Epidermal melanocyte (primary cell): ENCODE data around the gene SFI1.
"Not testable (repeated sequence)": the region's sequence is repeated elsewhere in the genome, so short reads cannot be mapped to it uniquely, and the experiment has no call there.

Experiments
- DNase-seq: peaks from one replicate; pipeline ENCODE4 v3.0.0; 2011; ENCODE audit warnings: low spot score; ENCODE audit not compliant: insufficient read length

Gene SFI1

GRCh38 chr22:31492151-31492550 lies 4.2 kb upstream of the SFI1 start:
- no peak for DNase-seq

GRCh38 chr22:31493355-31493754 lies 3.0 kb upstream of the SFI1 start:
- not testable (repeated sequence) for DNase-seq

- DNase-seq: no peak
Measured at GRCh38 chr22:31495343-31495742, 993 bp upstream of the SFI1 start.

DNA sequence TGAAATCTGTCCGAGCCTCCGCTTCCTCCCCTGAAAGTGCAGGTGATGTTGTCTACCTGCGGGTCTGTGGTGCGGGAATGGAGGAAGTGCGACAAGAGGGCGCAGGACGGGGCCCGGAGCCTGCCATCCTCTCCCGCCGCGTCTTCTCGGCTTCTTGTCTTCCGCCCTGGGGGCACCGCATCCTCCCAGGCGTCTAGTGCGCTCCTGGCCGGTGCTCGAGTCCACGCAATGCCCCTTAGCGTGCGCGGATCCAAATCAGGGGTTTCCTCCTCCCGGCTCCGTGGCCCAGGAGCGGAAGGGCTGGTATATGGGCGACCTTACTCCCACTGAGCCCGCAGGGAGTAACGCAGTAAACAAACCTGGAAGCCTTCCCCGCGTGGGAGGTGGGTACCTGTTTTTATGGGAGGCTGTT lies 405 bp downstream of the SFI1 start:
- no peak for DNase-seq

DNA sequence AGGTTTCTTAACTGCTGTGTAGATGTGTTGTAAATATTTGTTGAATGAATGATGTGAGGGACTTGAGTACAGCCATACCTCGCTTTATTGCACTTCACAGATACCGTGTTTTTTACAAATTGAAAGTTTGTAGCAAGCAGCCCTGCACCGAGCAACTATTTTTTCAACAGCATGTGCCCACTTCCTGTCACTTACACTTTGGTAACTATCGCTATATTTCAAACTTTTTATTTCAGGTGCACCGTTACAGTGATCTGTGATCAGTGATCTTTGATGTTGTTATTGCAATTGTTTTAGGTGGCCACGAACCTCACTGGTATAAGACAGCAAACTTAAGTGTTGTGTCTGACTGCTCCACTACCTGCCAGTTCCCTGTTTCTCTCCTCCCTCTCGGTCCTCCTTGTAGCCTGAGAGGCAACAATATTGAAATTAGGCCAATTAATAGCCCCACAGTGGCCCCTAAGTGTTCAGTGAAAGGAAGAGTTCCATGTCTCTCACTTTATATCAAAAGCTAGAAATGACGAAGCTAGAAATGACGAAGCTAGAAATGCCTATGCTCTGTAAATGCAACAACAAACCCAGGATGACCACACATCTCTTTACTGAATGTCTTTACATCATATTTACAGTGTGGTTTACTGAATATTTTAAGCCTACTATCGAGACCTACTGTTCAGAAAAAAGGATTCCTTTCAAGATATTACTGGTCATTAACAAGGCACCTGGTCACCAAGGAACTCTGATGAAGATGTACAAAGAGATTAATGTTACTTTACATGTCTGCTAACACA lies 1.0 kb downstream of the SFI1 start:
- no peak for DNase-seq

- no peak for DNase-seq
Measured at GRCh38 chr22:31501738-31502137, 5.4 kb downstream of the SFI1 start.

DNA sequence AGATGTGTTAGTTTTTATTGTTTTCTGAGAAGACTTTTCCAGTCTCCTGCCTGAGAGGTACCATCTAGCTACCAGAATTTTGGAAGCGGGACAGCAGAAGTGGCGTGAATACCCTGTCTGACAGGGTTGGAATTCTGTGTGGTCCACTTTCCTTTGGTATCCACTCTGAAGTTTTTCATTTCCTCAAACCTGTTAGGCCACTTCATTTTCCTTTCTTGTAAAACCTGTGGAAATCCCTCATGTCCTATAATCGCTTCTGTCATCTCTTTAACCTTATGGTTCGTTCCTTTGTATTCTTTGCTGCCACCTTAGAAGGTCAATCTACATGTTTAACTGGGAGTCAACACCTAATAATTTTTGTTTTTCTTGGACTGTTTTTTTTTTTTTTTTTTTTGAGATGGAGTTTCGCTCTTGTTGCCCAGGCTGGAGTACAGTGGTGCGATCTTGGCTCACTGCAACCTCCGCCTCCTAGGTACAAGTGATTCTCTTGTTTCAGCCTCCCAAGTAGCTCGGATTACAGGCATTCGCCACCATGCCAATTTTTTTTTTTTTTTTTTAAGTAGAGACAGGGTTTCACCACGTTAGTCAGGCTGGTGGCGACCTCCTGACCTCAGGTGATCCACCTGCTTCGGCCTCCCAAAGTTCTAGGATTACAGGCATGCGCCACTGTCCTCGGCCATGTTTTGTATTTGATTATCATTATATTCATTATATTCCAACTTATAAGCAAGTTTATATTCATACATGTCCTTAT lies 7.1 kb downstream of the SFI1 start:
- DNase-seq: no peak

DNA sequence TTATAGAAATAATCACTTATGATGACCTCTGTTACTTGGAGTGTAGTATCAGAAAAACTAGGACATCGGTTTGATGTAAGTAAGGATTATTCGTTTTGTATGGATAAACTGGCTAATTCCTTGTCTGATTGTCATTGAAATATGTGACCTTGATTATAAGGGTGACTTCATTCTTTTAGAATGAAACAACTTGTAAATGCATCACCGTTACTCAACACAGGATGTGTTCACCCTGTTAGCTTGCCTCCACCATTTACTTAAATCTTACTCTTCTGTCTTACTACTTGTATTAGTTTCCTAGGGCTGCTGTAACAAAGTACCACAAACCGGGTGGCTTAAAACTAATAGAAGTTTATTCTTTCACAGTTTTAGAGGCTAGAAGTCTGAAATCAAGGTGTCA lies 7.9 kb downstream of the SFI1 start:
- DNase-seq: no peak

DNA sequence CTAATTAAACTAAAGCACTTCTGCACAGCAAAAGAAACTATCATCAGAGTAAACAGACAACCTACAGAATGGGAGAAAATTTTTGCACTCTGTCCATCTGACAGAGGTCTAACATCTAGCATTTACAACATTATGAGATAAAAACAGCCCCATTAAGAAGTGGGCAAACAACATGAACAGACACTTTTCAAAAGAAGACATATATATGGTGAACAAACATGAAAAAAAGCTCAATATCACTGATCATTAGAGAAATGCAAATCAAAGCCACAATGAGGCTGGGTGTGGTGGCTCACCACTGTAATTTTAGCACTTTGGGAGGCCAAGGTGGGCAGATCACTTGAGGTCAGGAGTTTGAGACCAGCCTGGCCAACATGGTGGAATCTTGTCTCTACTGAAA lies 11.2 kb downstream of the SFI1 start:
- DNase-seq: not testable (repeated sequence)

DNA sequence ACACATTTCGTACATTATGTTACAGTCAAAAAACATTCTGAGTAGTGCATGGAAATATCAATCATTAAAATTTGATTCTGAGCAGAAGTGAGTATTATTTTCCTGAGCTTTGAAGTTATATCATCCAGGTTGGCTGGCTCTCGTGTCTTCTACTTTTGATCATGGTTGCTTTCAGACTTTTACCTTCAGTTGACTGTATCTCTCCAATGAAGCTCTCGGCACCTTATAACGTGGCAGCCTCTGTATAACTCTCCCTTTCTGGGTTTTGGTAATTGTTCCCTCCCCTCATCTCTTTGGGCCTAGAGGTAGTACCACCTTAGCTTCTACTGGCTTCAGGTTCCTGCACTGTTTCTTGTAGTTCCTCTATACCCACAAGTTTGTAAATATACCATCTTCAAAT lies 12.2 kb downstream of the SFI1 start:
- DNase-seq: no peak

GRCh38 chr22:31509061-31509762 lies 12.9 kb downstream of the SFI1 start:
- no peak for DNase-seq

GRCh38 chr22:31520051-31520450 lies 23.7 kb downstream of the SFI1 start:
- DNase-seq: no peak

- DNase-seq: not testable (repeated sequence)
Measured at GRCh38 chr22:31524132-31524531, 27.8 kb downstream of the SFI1 start.

DNA sequence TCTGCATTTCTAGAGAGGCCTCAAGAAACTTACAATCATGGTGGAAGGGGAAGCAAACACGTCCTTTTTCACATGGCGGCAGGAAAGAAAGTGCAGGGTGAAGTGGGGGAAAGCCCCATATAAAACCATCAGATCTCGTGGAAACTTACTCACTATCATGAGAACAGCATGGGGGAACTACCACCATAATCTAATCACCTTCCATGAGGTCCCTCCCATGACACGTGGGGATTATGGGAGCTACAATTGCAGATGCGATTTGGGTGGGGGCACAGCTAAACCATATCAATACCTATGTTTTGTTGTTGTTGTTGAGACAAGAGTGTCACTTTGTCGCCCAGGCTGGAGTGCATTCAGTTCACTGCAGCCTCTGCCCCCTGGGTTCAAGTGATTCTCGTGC lies 29.9 kb downstream of the SFI1 start:
- no peak for DNase-seq

GRCh38 chr22:31530823-31531195 lies 34.5 kb downstream of the SFI1 start:
- no peak for DNase-seq

DNA sequence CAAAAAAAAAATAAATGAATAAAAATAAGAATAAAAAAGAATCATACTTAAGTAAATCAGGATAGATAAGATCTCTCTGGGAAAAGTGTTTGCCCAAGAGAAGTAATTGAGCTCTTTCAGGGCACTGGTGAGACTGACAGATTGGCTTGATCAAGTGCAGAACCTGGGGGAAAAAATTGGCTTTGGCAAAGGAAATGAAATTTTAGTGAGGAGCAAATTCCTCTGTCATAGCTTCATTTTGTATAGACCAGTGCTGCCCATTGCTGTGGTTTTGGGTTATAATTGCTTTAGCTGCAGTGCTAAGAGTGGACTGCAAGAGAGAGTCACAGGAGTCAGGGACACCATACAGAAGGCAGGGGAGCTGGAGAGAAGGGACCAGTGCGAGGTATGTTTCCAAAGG lies 35.7 kb downstream of the SFI1 start:
- no peak for DNase-seq

- no peak for DNase-seq
Measured at GRCh38 chr22:31533374-31533773, 37.0 kb downstream of the SFI1 start.

- no peak for DNase-seq
Measured at GRCh38 chr22:31537019-31537535, 40.7 kb downstream of the SFI1 start.

DNA sequence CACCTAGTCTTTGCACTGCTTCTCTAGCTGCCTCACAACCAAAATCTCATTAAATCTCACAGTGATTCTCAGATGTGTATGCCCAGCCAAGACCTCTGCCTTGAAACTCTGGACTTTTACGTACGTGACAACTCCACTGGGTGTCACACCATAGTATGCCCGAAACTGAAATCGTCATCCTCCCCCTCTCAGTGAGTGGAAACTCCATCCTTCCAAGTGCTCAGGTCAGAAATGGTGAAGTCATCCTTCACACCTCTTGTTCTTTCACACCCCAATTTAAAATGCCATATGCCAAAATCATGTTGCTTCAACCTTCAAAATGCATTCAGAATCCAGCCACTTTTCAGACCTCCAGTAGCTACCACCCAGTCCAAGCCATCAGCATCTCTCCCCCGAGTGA lies 42.5 kb downstream of the SFI1 start:
- DNase-seq: no peak

GRCh38 chr22:31540166-31540565 lies 43.8 kb downstream of the SFI1 start:
- DNase-seq: not testable (repeated sequence)

- no peak for DNase-seq
Measured at GRCh38 chr22:31540966-31541365, 44.6 kb downstream of the SFI1 start.
